Stimulated activated CD8-positive, alpha-beta memory T cell treated with anti-CD3 and anti-CD28 coated beads, Interleukin-15, amount 100 ng/mL, for 1 hour (primary cell): ENCODE measurements around the gene CAMK2D.

Experiments used
- DNase-seq: peaks from one replicate; pipeline ENCODE4 v3.0.0-alpha.2; 2020; ENCODE audit warnings: low read depth

CAMK2D gene

DNA sequence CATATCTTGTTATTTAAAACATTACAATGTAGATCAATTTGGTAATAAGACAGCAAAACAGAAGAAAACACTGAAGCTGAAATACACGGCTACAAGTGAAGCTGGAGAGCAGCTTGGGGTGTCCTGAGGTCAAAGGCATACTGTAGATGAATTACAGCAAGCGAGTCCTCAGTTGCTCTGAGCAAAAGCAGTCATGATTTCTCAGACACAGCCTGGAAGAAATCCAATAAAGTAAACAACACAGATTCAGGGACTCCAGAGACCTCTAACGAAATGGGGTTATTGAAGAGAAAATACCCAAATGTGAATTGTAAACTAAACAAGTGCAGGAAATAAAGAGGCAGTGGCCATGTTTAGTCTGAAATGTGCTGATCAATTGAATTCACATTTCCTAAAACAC, 324.4 kb downstream of the CAMK2D start:
- DNase-seq: no peak

DNA sequence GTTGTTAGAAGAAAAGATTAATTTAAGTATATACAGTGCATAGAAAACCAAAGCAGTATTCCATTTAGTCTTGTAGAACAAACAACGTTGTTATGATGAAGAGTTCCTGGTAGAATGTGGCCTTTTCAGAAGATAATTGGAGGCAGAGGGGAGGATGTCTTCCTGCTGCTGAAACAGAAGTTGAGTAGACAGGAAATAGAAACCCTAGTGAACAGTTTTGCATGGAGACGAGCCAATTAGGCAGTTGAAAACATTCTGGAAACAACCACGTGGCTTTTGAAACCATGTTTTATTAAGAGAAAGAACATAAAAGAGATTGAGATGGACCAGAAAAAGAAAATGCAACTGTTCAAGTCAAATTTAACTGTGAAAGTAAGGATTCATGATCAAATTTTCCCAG, 325.2 kb downstream of the CAMK2D start:
- DNase-seq: no peak

DNA sequence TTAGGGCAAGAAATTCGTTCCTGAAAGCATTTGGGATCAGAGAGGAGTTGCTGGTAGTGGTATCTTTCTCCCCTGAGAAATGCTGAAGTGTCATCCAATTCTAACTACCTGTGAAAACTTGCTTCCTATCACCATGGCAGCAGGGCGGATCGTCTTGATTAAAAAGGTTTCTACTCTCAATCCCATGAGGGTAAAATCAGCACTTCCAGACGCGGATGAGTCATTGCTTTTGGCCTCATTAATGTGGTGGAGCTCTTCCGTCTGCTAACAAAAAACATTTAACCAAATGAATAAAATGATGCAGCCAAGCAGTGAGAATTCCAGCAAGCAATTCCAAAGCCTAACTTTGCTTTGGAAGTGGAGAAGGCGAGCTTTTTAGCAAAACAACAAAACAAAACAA, 325.6 kb downstream of the CAMK2D start:
- no peak for DNase-seq

DNA sequence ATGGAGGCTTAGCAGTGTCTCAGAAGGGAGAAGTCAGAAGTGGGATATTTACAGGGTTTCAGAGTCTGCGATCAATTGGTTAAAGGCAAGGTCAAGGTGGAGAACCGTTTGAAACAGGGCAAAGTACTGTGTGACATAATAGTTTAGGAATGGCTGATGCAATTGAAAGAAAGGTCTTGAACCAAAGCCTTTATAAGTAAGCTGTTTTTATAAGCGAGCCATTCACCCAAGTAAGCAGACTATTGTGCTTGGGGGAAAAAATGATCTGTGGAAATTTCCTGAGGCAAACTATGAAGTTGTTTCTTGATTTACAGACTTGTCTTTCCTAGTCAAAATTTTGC, 327.3 kb downstream of the CAMK2D start:
- no peak for DNase-seq

DNA sequence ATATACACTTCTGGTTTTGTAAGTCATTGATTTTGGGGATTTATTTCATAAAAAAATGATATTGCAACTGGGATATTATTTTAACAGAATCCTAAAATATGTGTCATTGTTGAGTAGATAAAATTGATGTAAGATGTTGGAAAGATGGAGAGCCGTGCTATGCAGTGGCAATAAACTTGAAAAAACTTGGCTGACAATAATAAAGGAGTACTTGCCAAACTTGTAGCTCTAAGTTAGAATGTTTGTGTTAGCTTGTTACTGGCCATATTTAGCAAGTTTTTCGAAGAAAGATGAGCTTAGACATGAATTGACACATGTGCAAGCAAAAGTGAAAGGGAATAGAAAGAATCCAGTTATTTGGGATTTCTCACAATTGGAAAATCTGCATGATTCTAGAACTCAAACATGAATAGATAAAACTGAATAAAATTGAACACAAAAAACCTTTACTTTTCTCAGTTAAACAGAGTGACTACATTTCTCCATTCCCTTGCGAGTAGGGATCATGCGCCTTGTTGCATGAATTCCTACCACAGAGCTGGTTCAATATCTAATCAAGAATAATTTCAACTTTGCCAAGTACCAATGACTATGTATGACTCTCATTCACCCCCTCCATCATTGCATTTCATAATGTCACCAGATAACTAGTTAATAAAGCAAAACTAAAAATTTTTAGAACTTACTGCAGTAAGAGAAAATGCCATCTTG, 327.8 kb downstream of the CAMK2D start:
- no peak for DNase-seq

DNA sequence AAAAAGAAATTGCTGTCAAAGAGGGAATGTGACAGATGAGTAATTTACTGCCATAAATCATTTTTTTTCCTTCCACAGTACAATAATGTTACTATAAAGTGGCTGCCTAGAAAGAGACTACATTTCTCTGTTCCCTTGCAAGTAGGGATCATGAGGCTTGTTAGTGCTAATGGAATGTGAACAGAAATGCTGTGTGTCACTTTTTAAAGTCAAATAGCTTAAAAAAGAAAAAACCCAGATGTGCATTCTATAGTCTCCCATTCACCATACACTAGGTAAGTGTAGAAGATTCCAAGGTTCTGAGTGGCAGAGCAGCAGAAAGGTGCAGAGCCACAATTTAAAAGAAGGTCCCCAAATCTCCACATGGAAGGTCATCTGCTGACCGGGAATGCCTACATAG, 328.4 kb downstream of the CAMK2D start:
- no peak for DNase-seq

DNA sequence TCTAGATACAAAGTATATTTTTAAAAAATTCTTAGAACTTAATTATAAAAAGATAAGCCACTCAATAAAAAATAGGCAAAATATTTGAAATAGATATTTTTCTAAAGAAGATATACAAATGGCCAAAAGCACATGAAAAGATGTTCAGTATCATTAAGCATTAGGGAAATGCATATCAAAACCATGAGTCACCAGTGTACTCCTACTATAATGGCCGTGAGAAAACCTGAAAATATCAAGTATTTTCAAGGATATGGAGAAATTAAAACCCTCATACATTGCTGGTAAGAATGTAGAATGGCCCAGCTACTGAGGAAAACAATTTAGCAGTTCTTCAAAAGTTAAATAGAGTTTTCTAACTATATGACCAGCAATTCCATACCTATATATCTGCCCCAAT, 337.9 kb downstream of the CAMK2D start:
- DNase-seq: no peak

DNA sequence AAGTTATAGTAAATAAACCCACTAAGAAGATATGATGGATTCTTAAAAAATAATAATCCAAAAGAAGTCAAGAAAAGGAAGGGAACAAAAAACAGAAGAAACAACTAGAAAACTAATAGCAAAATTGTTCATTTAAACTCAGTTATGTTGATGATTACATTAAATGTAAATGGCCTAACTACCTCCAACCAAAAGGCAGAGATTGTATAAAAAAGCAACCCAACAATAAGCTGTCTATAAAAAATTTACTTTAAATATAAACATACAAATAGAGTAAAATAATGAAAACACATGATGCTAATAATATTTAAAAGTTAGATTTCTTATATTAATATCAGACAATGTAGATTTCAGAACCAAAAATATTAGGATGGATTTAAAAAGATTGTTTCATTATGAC, 340.6 kb downstream of the CAMK2D start:
- no peak for DNase-seq

DNA sequence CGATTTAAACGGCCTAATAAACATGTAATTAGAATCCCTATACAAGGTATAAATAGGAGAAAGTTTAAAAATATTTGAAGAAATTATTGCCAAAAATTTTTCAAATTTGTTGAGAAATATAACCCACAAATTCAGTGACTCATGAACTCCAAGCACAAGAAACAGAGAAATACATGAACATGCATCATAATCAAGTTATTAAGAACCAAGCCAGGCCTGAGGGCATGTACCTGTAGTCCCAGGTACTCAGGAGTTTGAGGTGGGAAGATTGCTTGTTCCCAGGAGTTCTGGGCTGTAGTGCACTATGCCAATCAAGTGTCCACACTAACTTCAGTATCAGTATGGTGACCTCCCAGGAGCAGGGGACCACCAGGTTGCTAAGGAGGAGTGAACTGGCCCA, 341.9 kb downstream of the CAMK2D start:
- no peak for DNase-seq

DNA sequence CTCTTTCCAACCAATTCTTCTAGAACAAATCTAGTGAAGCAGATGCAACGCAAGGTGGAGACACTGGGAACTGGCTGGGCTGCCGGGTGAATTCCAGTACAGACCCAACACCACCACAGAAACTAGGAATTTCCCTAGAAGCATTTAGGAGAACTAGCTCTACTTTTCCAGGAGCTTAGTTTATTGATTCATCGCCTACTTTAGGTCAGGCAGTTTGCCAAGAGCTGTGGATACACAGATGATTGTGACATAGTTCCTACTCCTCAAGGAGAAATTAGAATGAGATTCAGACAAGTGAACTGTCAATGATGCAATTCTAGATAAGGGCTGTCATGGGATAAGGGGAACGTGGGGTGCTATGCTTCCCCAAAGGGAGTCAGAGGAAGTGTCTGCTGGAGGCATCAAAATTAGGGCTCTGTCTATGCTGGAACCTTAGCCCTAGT, 350.0 kb downstream of the CAMK2D start:
- no peak for DNase-seq

DNA sequence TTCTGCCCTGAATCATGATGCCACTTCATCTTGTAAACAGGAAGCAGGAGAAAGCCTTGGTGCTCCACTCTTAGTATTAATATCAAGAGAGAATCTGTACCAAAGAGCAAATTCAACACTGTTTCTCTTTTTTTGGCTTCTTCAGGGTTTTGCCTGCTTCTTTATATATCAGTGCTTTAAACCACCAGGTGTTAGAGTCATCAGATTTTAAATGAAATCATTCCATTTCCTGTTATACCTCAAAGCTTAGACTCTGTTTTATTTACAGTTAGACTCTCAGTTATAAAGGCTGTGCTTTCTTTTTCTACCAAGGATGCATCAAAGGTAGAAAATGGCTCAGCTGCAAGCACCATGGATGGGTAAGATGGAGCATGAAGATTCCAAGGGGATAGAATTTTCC, 350.9 kb downstream of the CAMK2D start:
- no peak for DNase-seq

DNA sequence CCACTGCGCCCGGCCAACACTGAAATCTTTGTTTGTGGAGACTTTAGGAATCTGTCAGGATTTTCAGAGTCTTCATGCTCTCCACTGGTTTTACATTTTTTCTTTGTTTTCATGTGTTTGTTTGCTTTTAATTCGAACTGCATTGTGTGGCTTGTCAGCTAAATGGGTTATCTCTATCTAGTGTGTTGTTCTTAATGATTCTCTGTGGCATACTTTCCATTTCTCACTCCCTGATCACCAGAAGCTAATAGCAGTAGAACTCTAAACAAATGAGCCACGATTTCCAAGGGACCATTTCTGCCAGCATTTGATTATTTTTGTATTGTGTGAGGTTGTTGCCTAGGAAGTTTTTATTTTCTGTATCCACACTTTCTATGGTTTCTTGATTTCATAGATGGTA, 352.4 kb downstream of the CAMK2D start:
- DNase-seq: no peak

DNA sequence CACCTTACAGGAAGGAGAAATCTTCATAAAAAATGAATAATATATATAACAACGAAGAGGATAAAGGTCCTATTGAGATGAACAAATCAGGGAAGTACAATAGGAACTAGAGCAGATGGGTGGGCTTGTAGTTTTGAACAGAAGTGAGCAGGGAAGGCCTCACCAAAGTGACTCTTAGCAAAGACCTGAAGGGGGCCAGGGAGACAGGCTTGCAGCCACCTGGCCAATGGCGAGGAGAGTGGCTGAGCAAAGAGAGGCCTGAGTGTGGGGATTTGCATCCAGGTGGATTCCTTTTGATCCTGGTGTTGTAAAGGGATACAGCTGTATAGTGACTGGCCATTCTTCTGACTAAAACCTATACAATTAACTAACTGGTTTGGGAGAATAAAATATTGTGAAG, 354.1 kb downstream of the CAMK2D start:
- no peak for DNase-seq

DNA sequence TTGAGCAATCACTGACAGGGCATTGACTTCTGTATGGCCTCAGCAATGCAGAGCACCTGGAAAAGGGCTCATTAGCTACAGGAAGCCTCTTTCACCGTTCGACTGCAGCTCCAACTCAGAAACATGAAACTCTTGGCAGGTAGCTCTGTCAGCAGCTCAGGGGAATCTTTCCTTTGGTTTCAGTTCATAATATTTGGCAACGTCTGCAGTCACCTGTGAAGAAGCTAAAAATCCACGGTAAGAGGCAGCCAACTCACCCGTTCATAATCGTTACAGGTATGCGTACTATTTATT, 354.9 kb downstream of the CAMK2D start:
- DNase-seq: no peak

DNA sequence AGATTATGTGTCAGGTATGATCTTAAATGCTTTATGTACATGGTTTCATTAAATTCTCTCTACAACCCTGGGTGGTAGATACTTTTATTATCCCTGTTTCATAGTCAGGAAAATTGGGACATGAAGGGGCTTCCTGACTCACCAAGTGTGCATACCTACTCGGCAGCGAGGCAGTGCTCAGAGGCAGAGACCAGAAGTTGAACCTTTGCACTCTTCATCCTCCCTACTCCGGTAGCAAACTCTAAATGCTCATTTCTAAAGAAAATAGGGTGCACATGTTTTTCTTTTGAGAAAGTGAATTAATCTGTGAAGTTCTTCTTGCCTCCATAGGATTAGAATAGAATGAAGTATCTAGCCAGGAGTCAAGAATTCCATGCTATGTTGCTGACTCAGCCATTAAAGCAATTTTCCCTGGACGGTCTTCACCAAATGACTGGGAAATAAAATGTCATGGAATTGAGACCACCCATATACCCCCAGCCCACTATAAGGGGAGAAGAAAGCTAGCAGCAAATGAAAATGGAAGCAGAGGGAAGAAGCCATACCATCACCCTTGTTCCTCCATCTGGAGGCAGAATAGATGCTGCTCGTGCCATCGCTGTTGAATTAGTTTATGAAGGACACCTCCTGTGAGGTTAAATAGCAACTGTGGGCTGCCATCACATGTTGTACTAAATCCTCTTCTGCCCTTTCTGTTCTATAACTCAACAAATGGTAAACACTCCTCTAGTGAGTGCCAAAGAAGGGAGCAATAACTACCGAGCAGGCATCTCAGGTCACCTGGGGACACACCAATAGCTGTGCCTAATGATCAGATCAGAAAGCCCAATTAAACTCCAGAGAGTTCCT, 355.4 kb downstream of the CAMK2D start:
- no peak for DNase-seq

DNA sequence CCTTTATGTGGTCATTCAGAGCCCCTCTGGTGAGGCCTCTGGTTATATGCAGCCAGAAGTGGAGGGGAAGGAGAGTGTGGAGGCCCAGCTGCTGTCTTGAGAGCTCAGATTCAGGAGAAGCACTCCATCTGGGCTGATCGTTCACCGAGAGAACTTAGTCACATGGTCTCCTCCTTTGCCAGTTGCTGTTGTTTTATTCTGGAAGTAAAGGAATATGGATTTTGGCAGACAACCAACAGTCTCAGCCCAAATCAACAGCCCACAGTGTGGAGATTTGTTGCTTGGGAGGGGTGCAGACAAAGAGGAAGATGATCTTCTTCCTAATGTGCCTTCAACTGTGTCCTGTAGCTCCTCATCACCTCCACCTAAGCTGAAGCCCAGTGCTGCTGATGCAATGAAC, 356.7 kb downstream of the CAMK2D start:
- no peak for DNase-seq

DNA sequence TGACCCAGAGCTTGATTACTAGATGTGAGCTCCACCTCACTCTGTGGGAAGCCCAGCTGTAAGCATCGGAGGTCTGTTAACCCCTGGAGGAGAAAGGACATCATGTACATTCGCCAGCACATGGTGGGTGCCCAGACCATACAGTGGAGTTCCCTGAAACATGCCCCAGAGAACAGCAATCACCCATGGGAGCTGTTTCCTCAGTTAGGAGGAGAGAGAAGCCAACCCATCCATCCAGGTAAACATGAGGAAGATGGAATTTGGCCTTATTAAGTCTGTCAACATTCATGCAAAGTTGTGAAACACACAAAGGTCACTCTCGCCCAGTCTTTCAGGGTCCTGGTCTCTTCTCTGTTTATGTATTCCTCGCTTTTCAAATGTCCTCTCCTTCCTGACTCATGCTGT, 357.4 kb downstream of the CAMK2D start:
- no peak for DNase-seq
